ENCODE results near the gene PDZD7.

The PDZD7 gene

DNA sequence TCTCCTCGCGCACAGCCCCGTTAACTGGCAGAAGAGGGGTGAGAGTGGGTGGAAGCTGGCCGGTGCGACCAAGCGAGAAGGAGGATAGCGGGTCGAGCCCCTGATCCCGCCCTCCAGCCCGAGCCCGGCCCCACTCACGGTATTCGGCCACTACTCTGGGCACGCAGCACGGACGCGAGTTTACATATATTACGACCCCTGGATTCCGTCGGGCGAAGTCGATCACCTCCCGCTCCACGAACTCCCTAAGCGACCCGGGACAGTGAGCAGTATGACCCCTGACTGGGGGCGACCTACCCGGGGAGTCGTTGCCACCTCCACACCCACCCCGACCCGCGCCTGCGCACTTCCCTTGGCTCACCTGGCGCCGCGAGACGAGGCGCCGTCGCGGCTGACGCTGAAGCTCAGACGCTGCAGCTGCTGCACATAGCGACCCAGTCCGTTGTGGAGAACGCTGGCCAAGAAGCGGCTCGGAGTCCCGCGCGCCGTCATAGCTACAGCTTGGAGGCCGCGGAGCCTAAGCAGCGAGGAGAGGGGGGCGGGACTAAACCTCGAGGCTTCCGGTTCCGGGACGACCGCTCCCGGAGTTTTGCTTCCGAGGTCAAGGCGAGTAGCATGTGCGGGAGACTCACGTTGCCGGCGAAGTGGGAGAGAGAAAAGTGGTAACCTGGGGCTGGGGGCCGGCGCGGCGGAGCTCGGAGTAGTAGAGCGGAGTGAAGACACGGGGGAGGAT is 43.8 kb downstream of the PDZD7 start, which contains the start of the genes MRPL43 and TWNK:
MRPL43 (minus strand) TSS at position 546 of the 733 bp plus-strand sequence; CDS start at position 492, 54 bp downstream.
TWNK (plus strand) TSS at position 592 of the 733 bp plus-strand sequence. CDS start 668 bp downstream, outside the sequence.
- no peak for TF ChIP-seq GATA3 (IDR thresholded peaks at IDR 0.05; ENCODE audit: low read depth, low read length)
- TF ChIP-seq GATA2 (IDR thresholded peaks at IDR 0.05; ENCODE audit: low read depth, low read length): no peak

DNA sequence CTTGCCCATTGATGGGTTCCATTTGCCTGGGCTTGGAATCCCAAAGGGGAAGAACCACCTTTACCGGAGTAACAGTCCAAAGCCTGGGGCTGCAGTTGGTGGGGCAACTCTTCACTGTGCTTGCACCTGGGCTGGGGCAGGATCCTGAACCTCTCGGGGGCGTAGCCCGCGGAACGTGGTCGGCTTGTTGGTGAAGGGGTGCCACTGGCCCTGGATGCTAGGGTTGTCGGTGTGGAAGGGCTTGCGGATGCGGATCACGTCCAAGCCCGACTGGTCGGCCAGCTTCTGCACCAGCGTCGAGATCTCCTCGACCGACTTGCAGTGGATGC is 44.3 kb downstream of the PDZD7 start:
- TF ChIP-seq GATA2 (IDR thresholded peaks at IDR 0.05; ENCODE audit: low read depth, low read length): no peak

DNA sequence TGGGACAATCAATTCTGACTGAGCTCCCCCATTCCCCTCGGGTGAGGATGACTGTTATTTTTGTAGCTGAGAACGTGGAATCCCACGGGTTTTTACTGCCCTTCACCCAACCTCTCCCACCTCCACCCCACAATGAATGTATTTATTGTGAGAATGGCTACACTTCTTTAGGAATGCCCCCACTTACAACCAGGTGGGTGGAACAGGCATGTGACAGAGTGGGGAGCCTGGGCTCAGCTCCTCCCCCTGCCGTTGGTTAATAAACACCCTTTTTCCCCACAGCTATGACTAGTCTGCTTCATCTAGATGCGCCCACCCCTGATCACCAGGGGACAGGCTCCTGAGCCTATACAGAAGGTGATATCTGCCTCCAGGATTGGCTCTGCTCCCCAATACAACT is 45.6 kb downstream of the PDZD7 start:
- TF ChIP-seq GATA3 (IDR thresholded peaks at IDR 0.05; ENCODE audit: low read depth, low read length) (no peak), GATA2 (IDR thresholded peaks at IDR 0.05; ENCODE audit: low read depth, low read length) (no peak)

DNA sequence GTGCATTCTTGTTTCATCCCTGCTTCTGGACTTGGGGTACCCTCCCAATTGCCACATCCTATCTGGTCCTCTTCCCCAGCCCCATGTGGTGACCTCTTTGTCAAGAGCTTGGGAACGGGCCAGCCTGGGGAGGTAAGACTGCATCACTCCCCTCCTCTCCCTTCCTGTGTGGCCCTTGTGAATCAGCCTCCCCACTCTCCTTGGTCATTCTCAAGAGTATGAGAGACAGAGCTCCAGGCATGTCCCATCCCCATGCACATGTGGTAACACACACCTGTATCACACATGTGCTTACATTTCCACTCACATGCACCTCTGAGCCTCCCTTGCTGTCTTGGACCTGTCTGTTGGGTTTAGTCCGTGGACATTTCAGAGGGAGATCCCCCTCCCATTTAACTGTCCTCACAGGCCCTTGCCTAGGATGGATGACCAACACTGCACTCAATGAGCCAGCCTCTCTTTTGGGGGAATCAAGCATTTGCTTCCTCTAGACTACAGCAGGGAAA is 46.2 kb downstream of the PDZD7 start:
- no peak for TF ChIP-seq GATA3 (IDR thresholded peaks at IDR 0.05; ENCODE audit: low read depth, low read length)
- TF ChIP-seq GATA2 (IDR thresholded peaks at IDR 0.05; ENCODE audit: low read depth, low read length): no peak

DNA sequence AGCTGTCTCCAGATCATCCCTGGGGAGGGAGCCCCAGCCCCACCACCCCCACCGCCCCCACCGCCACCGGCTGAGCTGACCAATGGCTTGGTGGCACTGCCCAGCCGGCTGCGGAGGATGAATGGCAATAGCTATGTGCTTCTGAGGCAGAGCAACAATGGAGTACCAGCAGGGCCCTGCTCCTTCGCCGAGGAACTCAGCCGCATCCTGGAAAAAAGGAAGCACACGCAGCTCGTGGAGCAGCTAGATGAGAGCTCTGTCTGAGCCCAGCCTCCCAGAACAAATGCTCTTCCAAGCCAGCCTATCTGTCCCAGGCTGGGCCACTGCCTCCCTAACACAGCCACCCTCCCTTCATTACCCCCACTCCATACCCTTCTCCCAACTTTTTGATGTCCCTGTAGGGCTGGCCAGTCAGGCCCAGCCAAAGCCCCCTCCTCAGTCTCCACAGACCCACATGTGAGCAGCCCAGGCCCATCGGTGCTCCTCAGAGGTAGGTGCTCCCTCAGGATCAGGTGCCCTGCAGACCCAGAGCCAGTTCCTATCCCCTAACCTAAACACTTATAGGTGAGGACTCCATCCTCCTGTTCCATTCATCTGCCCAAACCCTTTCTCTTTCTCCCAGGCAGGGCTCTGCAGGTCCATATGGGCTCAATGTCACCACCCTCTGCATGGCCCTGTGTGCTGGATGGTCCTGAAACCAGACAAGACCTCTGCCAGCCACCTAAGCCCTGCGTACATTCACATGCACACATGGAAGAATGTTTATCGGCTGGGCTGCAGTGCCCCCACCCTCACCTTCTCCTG is 46.9 kb downstream of the PDZD7 start:
- no peak for TF ChIP-seq GATA2 (IDR thresholded peaks at IDR 0.05; ENCODE audit: low read depth, low read length)
- no peak for TF ChIP-seq GATA3 (IDR thresholded peaks at IDR 0.05; ENCODE audit: low read depth, low read length)

DNA sequence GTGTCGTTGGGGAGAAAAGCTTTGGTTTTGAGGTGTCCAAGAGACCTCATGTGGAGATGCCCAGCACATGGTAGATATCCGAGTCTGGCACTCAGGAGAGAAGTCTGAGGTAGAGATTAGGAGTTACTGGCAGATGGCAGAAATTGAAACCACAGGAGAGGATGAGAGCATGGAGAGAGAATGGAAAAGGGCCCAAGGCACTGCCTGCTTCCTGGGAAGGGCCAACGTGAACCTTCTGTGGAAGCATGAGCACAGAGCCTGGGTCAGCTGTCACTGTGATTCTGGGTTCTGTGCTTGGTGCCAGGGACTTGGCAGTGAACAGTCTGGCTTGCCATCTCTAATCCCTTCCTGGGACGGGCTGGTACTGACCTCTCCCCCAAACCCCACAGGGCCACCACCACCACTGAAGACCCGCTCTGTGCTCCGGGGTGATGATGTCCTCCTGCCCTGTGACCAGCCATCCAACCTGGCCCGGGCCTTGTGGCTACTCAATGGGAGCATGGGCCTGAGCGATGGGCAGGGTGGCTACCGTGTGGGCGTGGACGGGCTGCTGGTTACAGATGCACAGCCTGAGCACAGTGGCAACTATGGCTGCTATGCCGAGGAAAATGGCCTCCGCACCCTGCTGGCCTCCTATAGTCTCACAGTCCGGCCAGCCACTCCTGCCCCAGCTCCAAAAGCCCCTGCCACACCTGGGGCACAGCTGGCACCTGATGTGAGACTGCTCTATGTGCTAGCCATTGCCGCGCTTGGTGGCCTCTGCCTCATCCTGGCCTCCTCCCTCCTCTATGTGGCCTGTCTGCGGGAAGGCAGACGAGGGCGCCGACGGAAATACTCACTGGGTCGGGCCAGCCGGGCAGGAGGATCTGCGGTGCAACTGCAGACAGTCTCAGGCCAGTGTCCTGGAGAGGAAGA is 47.8 kb downstream of the PDZD7 start:
- no peak for TF ChIP-seq GATA3 (IDR thresholded peaks at IDR 0.05; ENCODE audit: low read depth, low read length)

DNA sequence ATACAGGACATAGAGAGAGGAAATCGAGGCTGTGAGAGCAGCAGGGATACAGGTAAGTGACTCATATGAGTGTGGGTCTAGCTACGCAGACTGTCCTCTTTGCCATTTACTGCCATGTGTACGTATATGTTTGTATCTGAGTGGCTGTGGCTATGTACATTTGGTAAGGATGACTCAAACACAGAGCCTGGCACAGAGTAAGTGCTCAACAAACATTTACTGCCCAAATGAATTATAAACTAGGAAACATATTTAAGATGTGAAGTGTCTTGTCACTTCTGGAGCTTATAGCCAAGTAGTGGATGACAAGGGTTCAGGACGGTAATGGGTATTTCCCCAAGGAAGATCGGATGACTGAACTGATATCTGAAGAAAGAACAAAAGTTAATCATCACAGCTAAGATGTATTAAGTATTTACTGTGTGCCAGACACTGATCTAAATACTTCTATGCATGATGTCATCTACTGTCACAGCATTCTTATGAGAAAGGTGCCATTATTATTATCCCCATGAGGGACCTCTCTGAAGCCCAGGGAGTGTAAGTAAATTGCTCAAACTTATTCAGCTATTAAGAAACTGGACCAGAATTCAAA is 49.7 kb downstream of the PDZD7 start:
- TF ChIP-seq GATA3 (IDR thresholded peaks at IDR 0.05; ENCODE audit: low read depth, low read length) (no peak), GATA2 (IDR thresholded peaks at IDR 0.05; ENCODE audit: low read depth, low read length) (no peak)

DNA sequence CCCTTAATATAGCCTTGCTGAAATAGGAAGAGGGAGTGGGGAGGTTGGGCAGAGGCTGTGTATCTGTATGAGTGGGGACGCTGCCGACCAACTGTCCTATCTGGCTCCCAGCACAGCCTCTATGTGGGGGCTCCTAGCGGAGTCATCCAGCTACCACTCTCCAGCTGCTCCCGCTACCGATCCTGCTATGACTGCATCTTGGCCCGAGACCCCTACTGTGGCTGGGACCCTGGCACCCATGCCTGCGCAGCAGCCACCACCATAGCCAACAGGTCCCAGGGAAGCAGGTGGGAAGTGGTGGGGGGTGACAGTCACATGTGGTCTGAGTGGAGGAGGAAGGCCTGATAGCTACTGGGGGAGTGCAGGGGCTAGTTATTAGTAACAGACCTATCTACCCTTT is 50.2 kb downstream of the PDZD7 start:
- TF ChIP-seq GATA3 (IDR thresholded peaks at IDR 0.05; ENCODE audit: low read depth, low read length): no peak
- no peak for TF ChIP-seq GATA2 (IDR thresholded peaks at IDR 0.05; ENCODE audit: low read depth, low read length)

DNA sequence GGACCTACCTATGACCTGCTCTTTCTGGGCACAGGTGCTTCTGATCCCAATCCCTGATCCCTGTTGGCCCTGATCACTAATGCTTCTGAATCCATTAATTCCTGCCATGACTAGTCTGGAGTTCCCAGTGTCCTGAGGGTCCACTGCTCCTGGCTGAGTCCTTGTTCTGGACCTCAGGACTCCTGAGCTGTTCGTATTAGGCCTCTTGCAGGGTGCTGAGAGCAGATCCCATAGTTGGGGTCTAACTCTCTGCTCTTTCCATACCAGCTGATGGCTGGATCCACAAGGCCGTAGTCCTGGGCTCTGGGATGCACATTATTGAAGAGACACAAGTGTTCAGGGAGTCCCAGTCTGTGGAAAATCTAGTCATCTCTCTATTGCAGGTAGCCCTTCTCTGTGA is 50.6 kb downstream of the PDZD7 start:
- TF ChIP-seq GATA2 (IDR thresholded peaks at IDR 0.05; ENCODE audit: low read depth, low read length): no peak
- TF ChIP-seq GATA3 (IDR thresholded peaks at IDR 0.05; ENCODE audit: low read depth, low read length): no peak

DNA sequence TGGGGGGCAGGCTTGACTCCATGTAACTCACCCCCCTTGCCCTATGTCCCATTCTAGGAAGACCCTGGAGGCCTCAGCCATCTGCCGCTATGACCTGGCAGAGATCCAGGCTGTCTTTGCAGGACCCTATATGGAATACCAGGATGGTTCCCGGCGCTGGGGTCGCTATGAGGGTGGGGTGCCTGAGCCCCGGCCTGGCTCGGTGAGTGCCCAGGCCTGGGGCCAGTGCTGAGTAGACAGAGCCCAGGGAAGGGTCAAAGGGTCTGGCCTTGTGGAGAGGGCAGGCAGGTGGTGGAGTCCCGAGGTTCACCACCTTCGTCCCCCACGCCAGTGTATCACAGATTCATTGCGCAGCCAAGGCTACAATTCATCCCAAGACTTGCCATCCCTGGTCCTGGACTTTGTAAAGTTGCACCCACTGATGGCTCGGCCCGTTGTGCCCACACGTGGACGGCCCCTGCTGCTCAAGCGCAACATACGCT is 51.1 kb downstream of the PDZD7 start:
- no peak for TF ChIP-seq GATA3 (IDR thresholded peaks at IDR 0.05; ENCODE audit: low read depth, low read length)
- no peak for TF ChIP-seq GATA2 (IDR thresholded peaks at IDR 0.05; ENCODE audit: low read depth, low read length)

DNA sequence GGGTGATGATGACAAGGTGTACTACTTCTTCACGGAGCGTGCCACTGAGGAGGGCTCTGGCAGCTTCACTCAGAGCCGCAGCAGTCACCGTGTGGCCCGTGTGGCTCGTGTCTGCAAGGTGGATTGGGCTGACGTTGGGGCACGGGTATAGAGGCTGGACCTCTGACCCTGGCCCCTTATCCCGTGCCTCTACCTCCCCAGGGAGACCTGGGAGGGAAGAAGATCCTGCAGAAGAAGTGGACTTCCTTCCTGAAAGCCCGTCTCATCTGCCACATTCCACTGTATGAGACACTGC is 52.1 kb downstream of the PDZD7 start:
- TF ChIP-seq GATA3 (IDR thresholded peaks at IDR 0.05; ENCODE audit: low read depth, low read length) (no peak), GATA2 (IDR thresholded peaks at IDR 0.05; ENCODE audit: low read depth, low read length) (no peak)

DNA sequence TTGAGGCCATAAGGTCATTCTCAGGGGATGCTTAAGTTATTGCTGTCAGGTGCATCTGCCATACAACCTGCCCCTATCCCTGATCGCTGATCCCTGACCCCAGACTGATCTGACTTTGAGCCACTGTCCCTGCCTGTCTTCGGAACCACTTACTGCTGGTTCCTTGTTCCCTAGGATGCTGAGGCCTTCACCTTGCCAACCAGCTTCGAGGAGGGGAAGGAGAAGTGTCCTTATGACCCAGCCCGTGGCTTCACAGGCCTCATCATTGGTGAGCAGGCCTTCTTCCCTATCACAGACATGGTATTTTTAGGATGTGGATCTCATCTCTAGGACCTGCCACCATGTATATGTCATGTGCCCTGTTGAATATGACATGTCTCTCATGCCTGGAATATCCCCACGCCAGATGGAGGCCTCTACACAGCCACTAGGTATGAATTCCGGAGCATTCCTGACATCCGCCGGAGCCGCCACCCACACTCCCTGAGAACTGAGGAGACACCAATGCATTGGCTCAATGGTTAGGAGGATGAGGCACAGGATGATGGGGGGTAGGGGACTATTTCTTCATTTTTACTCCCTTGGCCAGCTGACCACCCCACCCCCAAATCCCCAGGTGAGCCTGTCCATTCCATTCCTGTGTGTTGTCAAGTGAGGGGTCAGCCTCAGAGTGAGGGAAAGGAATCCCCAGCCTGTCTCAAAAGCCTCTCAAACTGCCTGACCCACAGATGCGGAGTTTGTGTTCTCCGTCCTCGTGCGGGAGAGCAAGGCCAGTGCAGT is 52.6 kb downstream of the PDZD7 start:
- no peak for TF ChIP-seq GATA2 (IDR thresholded peaks at IDR 0.05; ENCODE audit: low read depth, low read length)
- no peak for TF ChIP-seq GATA3 (IDR thresholded peaks at IDR 0.05; ENCODE audit: low read depth, low read length)

DNA sequence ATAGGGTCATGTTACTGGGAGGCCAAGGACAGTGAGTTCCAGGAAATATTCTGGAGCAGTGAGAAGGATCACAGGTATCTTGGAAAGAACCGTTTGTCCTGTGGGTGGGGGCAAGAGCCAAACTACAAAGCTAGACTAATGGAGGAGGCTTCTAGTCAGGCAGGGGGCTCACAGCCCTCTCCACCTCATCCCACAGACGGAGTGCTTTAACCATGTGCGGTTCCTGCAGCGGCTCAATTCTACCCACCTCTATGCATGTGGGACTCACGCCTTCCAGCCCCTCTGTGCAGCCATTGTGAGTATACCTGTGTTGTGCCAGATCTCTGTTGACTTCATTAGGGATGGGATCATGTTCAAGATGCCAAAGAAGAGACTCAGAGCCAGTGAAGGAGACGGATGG is 53.5 kb downstream of the PDZD7 start:
- TF ChIP-seq GATA3 (IDR thresholded peaks at IDR 0.05; ENCODE audit: low read depth, low read length): no peak
- TF ChIP-seq GATA2 (IDR thresholded peaks at IDR 0.05; ENCODE audit: low read depth, low read length): no peak
